Thoracic aorta endothelial cell (primary cell): ENCODE results near the gene UBE2E2. TPM values are rescaled to one million over a fixed set of nuclear protein-coding genes. Genes with fewer than 3 reads are reported as not detected.

Experiments
- small RNA-seq: library from RNA; depleted of rRNA; stranded (forward); fragments of <200 nt; gene quantifications from one replicate; pipeline ENCODE3, GENCODE V24; 2012
- total RNA-seq: library from RNA; depleted of rRNA; stranded (reverse); fragments of >200 nt; gene quantifications from 2 replicates; pipeline ENCODE4 v1.2.3, GENCODE V29; 2012

The UBE2E2 gene
- 37.5 and 38.3 TPM in 2 replicates for total RNA-seq

GRCh38 chr3:23202921-23203707 lies at the start of gene UBE2E2:
Gene UBE2E2 (plus strand): TSS chr3:23203327.

Small RNA genes lying within 50 kb of the gene (small RNA-seq; reads per million reads assigned to genes)
- gene AC121251.1 = not detected
- gene RF00019 = not detected
- gene RNU6-788P = not detected
- gene RNU6-922P = not detected
